Neutrophil (primary cell): ENCODE results near the gene METTL1.

Experiments used
- H3K27ac ChIP-seq: fragments of 200-600 bp; sonication (generic); 2 replicates; pipeline ENCODE4 v1.5.1; 2016; ENCODE audit warnings: mild to moderate bottlenecking, moderate library complexity
- H3K27me3 ChIP-seq: fragments of 200-600 bp; sonication (generic); 2 replicates; pipeline ENCODE4 v1.6.0; 2016; ENCODE audit warnings: mild to moderate bottlenecking
- H3K36me3 ChIP-seq: fragments of 200-600 bp; sonication (generic); 2 replicates; pipeline ENCODE4 v1.5.1; 2017
- H3K4me1 ChIP-seq, 2 experiments: fragments of 200-600 bp in 1 of 2; sonication (generic) in 1 of 2; 1 replicate in 1 of 2; 2 replicates in 1 of 2; pipeline versions ENCODE4 v1.5.1 to v1.6.1; 2013 to 2016; ENCODE audit warnings: low read depth in 1 of 2, low read length in 1 of 2, mild to moderate bottlenecking in 1 of 2, moderate library complexity in 1 of 2; ENCODE audit not compliant: control insufficient read depth in 1 of 2, insufficient read depth in 1 of 2
- H3K4me3 ChIP-seq, 2 experiments: fragments of 200-600 bp in 1 of 2; sonication (generic) in 1 of 2; 1 replicate in 1 of 2; 2 replicates in 1 of 2; pipeline ENCODE4 v1.5.1; 2013 to 2016; ENCODE audit warnings: low read depth in 1 of 2, low read length in 1 of 2, mild to moderate bottlenecking in 1 of 2, moderate library complexity in 1 of 2
- H3K9me3 ChIP-seq: fragments of 200-600 bp; sonication (generic); 2 replicates; pipeline ENCODE4 v1.5.1; 2016
- TF ChIP-seq, protein P1 (sequence below): fragments of 200-600 bp; sonication (generic); IDR thresholded peaks from 2 replicates; pipeline ENCODE4 v1.5.1; 2016; ENCODE audit warnings: antibody characterized with exemption

The METTL1 gene

DNA sequence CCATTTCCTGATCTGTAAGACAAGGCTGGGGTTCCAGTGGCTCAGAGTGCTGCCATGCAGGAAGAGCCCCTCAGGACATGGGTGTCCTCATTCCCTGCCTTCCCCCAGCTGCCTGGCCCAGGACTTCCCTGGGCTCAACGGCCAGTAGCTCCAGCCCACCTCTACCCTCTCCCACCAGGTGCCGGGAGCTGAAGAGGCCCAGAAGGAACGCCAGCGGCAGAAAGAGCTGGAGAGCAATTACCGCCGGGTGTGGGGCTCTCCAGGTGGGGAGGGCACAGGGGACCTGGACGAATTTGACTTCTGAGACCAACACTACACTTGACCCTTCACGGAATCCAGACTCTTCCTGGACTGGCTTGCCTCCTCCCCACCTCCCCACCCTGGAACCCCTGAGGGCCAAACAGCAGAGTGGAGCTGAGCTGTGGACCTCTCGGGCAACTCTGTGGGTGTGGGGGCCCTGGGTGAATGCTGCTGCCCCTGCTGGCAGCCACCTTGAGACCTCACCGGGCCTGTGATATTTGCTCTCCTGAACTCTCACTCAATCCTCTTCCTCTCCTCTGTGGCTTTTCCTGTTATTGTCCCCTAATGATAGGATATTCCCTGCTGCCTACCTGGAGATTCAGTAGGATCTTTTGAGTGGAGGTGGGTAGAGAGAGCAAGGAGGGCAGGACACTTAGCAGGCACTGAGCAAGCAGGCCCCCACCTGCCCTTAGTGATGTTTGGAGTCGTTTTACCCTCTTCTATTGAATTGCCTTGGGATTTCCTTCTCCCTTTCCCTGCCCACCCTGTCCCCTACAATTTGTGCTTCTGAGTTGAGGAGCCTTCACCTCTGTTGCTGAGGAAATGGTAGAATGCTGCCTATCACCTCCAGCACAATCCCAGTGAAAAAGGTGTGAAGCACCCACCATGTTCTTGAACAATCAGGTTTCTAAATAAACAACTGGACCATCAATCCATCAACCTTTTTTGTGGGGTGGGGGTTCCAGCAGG is 51.0 kb downstream of the METTL1 start:
- Histone ChIP-seq H3K27me3 (no peaks in the 10 kb centered on the region), H3K36me3 (peaks cover 96% of the 10 kb centered on the region), H3K9me3 (no peaks in the 10 kb centered on the region), H3K27ac (peak overlapping the region; percentile 33), H3K4me3 (no peak overlapping the region), H3K4me1 (no peaks in the 10 kb centered on the region)
- TF ChIP-seq, protein P1, sequence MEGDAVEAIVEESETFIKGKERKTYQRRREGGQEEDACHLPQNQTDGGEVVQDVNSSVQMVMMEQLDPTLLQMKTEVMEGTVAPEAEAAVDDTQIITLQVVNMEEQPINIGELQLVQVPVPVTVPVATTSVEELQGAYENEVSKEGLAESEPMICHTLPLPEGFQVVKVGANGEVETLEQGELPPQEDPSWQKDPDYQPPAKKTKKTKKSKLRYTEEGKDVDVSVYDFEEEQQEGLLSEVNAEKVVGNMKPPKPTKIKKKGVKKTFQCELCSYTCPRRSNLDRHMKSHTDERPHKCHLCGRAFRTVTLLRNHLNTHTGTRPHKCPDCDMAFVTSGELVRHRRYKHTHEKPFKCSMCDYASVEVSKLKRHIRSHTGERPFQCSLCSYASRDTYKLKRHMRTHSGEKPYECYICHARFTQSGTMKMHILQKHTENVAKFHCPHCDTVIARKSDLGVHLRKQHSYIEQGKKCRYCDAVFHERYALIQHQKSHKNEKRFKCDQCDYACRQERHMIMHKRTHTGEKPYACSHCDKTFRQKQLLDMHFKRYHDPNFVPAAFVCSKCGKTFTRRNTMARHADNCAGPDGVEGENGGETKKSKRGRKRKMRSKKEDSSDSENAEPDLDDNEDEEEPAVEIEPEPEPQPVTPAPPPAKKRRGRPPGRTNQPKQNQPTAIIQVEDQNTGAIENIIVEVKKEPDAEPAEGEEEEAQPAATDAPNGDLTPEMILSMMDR = no peak

DNA sequence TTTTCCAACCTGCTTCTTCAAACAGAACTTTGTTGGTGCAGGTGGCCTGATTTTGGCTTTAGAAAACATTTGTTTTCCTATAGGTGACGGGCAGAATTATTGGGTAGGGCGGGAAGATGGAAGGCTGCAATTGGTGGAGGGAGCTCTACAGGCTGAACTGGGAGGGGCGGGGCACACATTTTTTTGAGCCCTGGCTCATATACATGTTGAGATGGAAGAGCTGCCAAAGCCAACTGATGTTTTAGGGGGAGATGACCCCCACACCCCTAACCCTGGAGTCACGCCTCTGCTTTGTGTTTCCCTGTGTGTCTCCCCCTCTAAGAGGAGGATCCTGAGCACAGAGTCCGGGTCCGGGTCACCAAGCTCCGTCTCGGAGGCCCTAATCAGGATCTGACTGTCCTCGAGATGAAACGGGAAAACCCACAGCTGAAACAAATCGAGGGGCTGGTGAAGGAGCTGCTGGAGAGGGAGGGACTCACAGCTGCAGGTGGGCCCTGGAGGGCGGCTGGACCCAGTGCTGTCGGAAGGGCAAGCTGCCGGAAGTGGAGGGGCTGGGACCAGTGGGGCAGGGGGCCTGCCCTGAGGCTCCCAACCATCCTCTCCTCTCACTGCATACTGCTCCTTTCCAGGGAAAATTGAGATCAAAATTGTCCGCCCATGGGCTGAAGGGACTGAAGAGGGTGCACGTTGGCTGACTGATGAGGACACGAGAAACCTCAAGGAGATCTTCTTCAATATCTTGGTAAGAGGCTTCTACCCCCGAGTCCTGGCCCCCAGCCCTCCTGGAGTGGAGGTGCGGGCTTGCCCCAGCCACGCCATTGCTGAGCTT is 51.9 kb downstream of the METTL1 start:
- no peaks in the 10 kb centered on the region for H3K4me1 ChIP-seq
- H3K9me3 ChIP-seq = no peaks in the 10 kb centered on the region
- H3K4me3 ChIP-seq = no peak overlapping the region
- no peak overlapping the region for H3K27ac ChIP-seq
- TF ChIP-seq, protein P1 = no peak
- no peaks in the 10 kb centered on the region for H3K27me3 ChIP-seq
- H3K36me3 ChIP-seq = peaks cover 98% of the 10 kb centered on the region

DNA sequence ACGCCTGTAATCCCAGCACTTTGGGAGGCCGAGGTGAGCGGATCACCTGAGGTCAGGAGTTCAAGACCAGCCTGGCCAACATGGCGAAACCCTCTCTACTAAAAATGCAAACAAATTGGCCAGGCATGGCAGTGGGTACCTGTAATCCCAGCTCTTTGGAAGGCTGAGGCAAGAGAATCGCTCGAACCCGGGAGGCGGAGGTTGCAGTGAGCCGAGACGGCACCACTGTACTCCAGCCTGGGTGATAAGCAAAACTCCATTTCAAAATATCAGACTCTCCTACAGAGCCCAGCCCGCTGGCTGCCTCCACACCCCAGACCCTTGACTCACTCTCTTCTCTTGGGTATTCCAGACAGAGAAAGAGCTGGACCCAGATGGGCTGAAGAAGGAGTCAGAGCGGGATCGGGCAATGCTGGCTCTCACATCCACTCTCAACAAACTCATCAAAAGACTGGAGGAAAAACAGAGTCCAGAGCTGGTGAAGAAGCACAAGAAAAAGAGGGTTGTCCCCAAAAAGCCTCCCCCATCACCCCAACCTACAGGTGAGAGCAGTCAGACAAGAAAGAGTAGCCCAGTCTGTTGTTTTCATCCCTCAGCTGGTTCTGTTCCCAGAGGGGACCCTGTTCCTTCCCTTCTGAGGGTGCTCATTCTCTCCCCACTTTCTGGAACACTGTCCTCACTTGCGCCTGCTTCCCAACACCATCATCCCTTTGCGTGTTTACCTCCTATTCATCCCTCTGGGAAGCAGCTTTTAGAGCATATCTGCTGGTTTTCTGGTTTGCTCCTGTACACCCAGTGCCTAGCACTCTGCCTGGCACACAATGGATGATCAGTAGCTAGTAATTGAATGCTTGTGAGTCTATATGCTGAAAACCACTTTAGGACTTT is 53.0 kb downstream of the METTL1 start:
- Histone ChIP-seq H3K4me3 (no peak overlapping the region), H3K27ac (no peak overlapping the region), H3K27me3 (no peaks in the 10 kb centered on the region), H3K9me3 (no peaks in the 10 kb centered on the region), H3K36me3 (peaks cover 98% of the 10 kb centered on the region), H3K4me1 (no peaks in the 10 kb centered on the region)
- TF ChIP-seq, protein P1 = no peak
